Fibroblast of skin of abdomen (primary cell): ENCODE data around the gene DENND6B.
A peak's percentile ranks its signal among the peaks of the same experiment; 100 is the strongest.

Experiments used
- DNase-seq: peaks from one replicate; pipeline ENCODE4 v3.0.0-alpha.2; 2013

DENND6B gene

GRCh38 chr22:50304528-50305392 is 22.1 kb downstream of the DENND6B start:
- DNase-seq = no peak

- DNase-seq = no peak
These were observed 22.8 kb downstream of the DENND6B start for GRCh38 chr22:50303848-50304527.

GRCh38 chr22:50303515-50303847 is 23.3 kb downstream of the DENND6B start:
- DNase-seq = no peak

GRCh38 chr22:50302564-50302963 is 24.2 kb downstream of the DENND6B start:
- DNase-seq = no peak

- DNase-seq = no peak
These were observed 24.7 kb downstream of the DENND6B start for GRCh38 chr22:50302041-50302541.

GRCh38 chr22:50301581-50301991 is 25.2 kb downstream of the DENND6B start:
- no peak for DNase-seq

GRCh38 chr22:50300620-50301257 is 26.1 kb downstream of the DENND6B start:
- DNase-seq = no peak

GRCh38 chr22:50299785-50300619 is 26.8 kb downstream of the DENND6B start:
- no peak for DNase-seq

- no peak for DNase-seq
These were observed 27.7 kb downstream of the DENND6B start for GRCh38 chr22:50298937-50299784.

GRCh38 chr22:50298266-50298637 is 28.6 kb downstream of the DENND6B start:
- DNase-seq = no peak

- DNase-seq = no peak
These were observed 29.1 kb downstream of the DENND6B start for GRCh38 chr22:50297510-50298265.

- no peak for DNase-seq
These were observed 29.9 kb downstream of the DENND6B start for GRCh38 chr22:50296658-50297490.

GRCh38 chr22:50294319-50294656 is 32.5 kb downstream of the DENND6B start:
- no peak for DNase-seq

GRCh38 chr22:50293441-50294318 is 33.1 kb downstream of the DENND6B start:
- peak; percentile 79 for DNase-seq

GRCh38 chr22:50292643-50293440 is 34.0 kb downstream of the DENND6B start:
- no peak for DNase-seq

GRCh38 chr22:50289942-50290630 is 36.7 kb downstream of the DENND6B start:
- DNase-seq = no peak
